Mesendoderm (in vitro differentiated cells): ENCODE results near the gene MASP2.
A peak's percentile ranks its signal among the peaks of the same experiment; 100 is the strongest.

Experiments
- DNase-seq: peaks from one replicate; pipeline ENCODE4 v3.0.0; 2013
- H2AK5ac ChIP-seq: 2 replicates; pipeline ENCODE4 v1.6.1; 2013; ENCODE audit warnings: low read length, inconsistent platforms
- H2BK120ac ChIP-seq: 2 replicates; pipeline ENCODE4 v1.6.1; 2013; ENCODE audit warnings: low read depth, mild to moderate bottlenecking, low read length, moderate library complexity, mixed read lengths
- H2BK15ac ChIP-seq: replicated peaks from 2 replicates; pipeline ENCODE4 v1.6.1; 2013; ENCODE audit warnings: low read depth, mild to moderate bottlenecking, moderate library complexity
- H2BK5ac ChIP-seq: 2 replicates; pipeline ENCODE4 v1.6.1; 2013; ENCODE audit warnings: low read length, inconsistent platforms
- H3K18ac ChIP-seq: 2 replicates; pipeline ENCODE4 v1.6.1; 2013; ENCODE audit warnings: mild to moderate bottlenecking, low read length, mixed read lengths
- H3K23ac ChIP-seq: one replicate; pipeline ENCODE4 v1.6.1; 2013; ENCODE audit warnings: low read length
- H3K27ac ChIP-seq: 2 replicates; pipeline ENCODE4 v1.5.1; 2013; ENCODE audit warnings: low read depth, mild to moderate bottlenecking, inconsistent platforms, low read length, moderate library complexity
- H3K27me3 ChIP-seq: 2 replicates; pipeline ENCODE4 v1.6.1; 2013; ENCODE audit warnings: low read length, control low read depth, mild to moderate bottlenecking, inconsistent platforms; ENCODE audit not compliant: insufficient read depth, poor library complexity
- H3K36me3 ChIP-seq: 2 replicates; pipeline ENCODE4 v1.6.1; 2013; ENCODE audit warnings: low read length, inconsistent platforms; ENCODE audit not compliant: control insufficient read depth, insufficient read depth
- H3K4ac ChIP-seq: one replicate; pipeline ENCODE4 v1.6.1; 2013; ENCODE audit warnings: low read depth, mild to moderate bottlenecking, low read length, moderate library complexity
- H3K4me1 ChIP-seq: 2 replicates; pipeline ENCODE4 v1.6.1; 2013; ENCODE audit warnings: low read depth, low read length, inconsistent platforms; ENCODE audit not compliant: control insufficient read depth
- H3K4me2 ChIP-seq: 2 replicates; pipeline ENCODE4 v1.6.1; 2013; ENCODE audit warnings: low read length
- H3K4me3 ChIP-seq: 2 replicates; pipeline ENCODE4 v1.5.1; 2013; ENCODE audit warnings: mild to moderate bottlenecking, low read length
- H3K56ac ChIP-seq: one replicate; pipeline ENCODE4 v1.6.1; 2013; ENCODE audit warnings: low read length
- H3K79me1 ChIP-seq: 2 replicates; pipeline ENCODE4 v1.6.1; 2013; ENCODE audit warnings: low read length, inconsistent platforms
- H3K79me2 ChIP-seq: 2 replicates; pipeline ENCODE4 v1.6.1; 2013; ENCODE audit warnings: mild to moderate bottlenecking, low read length; ENCODE audit not compliant: control insufficient read depth, insufficient read depth
- H3K9ac ChIP-seq: 2 replicates; pipeline ENCODE4 v1.6.1; 2013; ENCODE audit warnings: low read length, inconsistent platforms
- H4K5ac ChIP-seq: one replicate; pipeline ENCODE4 v1.6.1; 2013; ENCODE audit warnings: low read length
- H4K8ac ChIP-seq: one replicate; pipeline ENCODE4 v1.6.1; 2013; ENCODE audit warnings: low read depth, mild to moderate bottlenecking, control low read depth, low read length, moderate library complexity
- WGBS: extraction: QIAGEN DNeasy Blood & Tissue Kit; methylation state at CpG from one replicate; pipeline ENCODE4 v1.1.7; 2013; ENCODE audit warnings: low lambda C conversion rate, missing lambda C conversion rate; ENCODE audit not compliant: insufficient coverage; ENCODE audit errors: extremely low coverage; 5-methylcytosine and 5-hydroxymethylcytosine counted together

The MASP2 gene

GRCh38 chr1:11056504-11056903, 9.5 kb upstream of the MASP2 start:
- peaks cover 2% of the 10 kb centered on the region for H3K4me1 ChIP-seq
- H2BK15ac ChIP-seq: no peak overlapping the region
- H3K18ac ChIP-seq: no peak overlapping the region
- H3K79me1 ChIP-seq: peaks cover 5% of the 10 kb centered on the region
- H3K23ac ChIP-seq: no peak overlapping the region
- H3K56ac ChIP-seq: no peak overlapping the region
- no CpG with 5 or more reads among the region's 7 CpGs for whole genome bisulfite sequencing
- H4K5ac ChIP-seq: no peak overlapping the region
- no peak for DNase-seq
- peaks cover 11% of the 10 kb centered on the region for H3K79me2 ChIP-seq
- H2AK5ac ChIP-seq: no peak overlapping the region
- H4K8ac ChIP-seq: no peak overlapping the region
- no peak overlapping the region for H2BK120ac ChIP-seq
- H3K4ac ChIP-seq: no peak overlapping the region
- H2BK5ac ChIP-seq: no peak overlapping the region
- H3K4me2 ChIP-seq: no peak overlapping the region
- H3K9ac ChIP-seq: no peak overlapping the region
- H3K36me3 ChIP-seq: peaks cover 7% of the 10 kb centered on the region
- no peaks in the 10 kb centered on the region for H3K27me3 ChIP-seq
- H3K4me3 ChIP-seq: no peak overlapping the region
- no peak overlapping the region for H3K27ac ChIP-seq

GRCh38 chr1:11055676-11056075, 8.6 kb upstream of the MASP2 start:
- no peak for DNase-seq
- no peak overlapping the region for H4K5ac ChIP-seq
- no peaks in the 10 kb centered on the region for H3K27me3 ChIP-seq
- no peaks in the 10 kb centered on the region for H3K4me1 ChIP-seq
- peaks cover 5% of the 10 kb centered on the region for H3K79me1 ChIP-seq
- H4K8ac ChIP-seq: no peak overlapping the region
- H3K36me3 ChIP-seq: peaks cover 7% of the 10 kb centered on the region
- H3K23ac ChIP-seq: no peak overlapping the region
- peaks cover 11% of the 10 kb centered on the region for H3K79me2 ChIP-seq
- no peak overlapping the region for H2BK15ac ChIP-seq
- no peak overlapping the region for H2AK5ac ChIP-seq
- no peak overlapping the region for H3K18ac ChIP-seq
- H3K4ac ChIP-seq: no peak overlapping the region
- no peak overlapping the region for H3K4me2 ChIP-seq
- H2BK120ac ChIP-seq: no peak overlapping the region
- no peak overlapping the region for H2BK5ac ChIP-seq
- no peak overlapping the region for H3K56ac ChIP-seq
- no CpG with 5 or more reads among the region's 12 CpGs for whole genome bisulfite sequencing
- H3K4me3 ChIP-seq: no peak overlapping the region
- no peak overlapping the region for H3K27ac ChIP-seq
- H3K9ac ChIP-seq: no peak overlapping the region

GRCh38 chr1:11054666-11055065, 7.6 kb upstream of the MASP2 start:
- H3K27me3 ChIP-seq: no peaks in the 10 kb centered on the region
- H3K27ac ChIP-seq: no peak overlapping the region
- H3K4me2 ChIP-seq: no peak overlapping the region
- H4K8ac ChIP-seq: no peak overlapping the region
- WGBS: no CpG with 5 or more reads among the region's 22 CpGs
- no peak for DNase-seq
- no peak overlapping the region for H3K4me3 ChIP-seq
- H3K9ac ChIP-seq: no peak overlapping the region
- H3K56ac ChIP-seq: no peak overlapping the region
- H3K36me3 ChIP-seq: peaks cover 7% of the 10 kb centered on the region
- H3K4me1 ChIP-seq: no peaks in the 10 kb centered on the region
- no peak overlapping the region for H2BK5ac ChIP-seq
- no peak overlapping the region for H2AK5ac ChIP-seq
- H3K18ac ChIP-seq: no peak overlapping the region
- H3K79me1 ChIP-seq: peaks cover 5% of the 10 kb centered on the region
- no peak overlapping the region for H3K23ac ChIP-seq
- no peak overlapping the region for H2BK15ac ChIP-seq
- H4K5ac ChIP-seq: no peak overlapping the region
- no peak overlapping the region for H2BK120ac ChIP-seq
- H3K79me2 ChIP-seq: peaks cover 11% of the 10 kb centered on the region
- no peak overlapping the region for H3K4ac ChIP-seq

- H3K4me3 ChIP-seq: no peak overlapping the region
- H3K4me2 ChIP-seq: no peak overlapping the region
- no peak overlapping the region for H2BK120ac ChIP-seq
- no peak overlapping the region for H3K4ac ChIP-seq
- no peak for DNase-seq
- no peak overlapping the region for H2BK15ac ChIP-seq
- no peak overlapping the region for H3K18ac ChIP-seq
- no peaks in the 10 kb centered on the region for H3K4me1 ChIP-seq
- no peaks in the 10 kb centered on the region for H3K27me3 ChIP-seq
- H2BK5ac ChIP-seq: no peak overlapping the region
- peaks cover 7% of the 10 kb centered on the region for H3K79me2 ChIP-seq
- no peak overlapping the region for H3K56ac ChIP-seq
- H2AK5ac ChIP-seq: no peak overlapping the region
- no peak overlapping the region for H4K8ac ChIP-seq
- H3K23ac ChIP-seq: no peak overlapping the region
- no peak overlapping the region for H3K9ac ChIP-seq
- H3K36me3 ChIP-seq: peaks cover 7% of the 10 kb centered on the region
- no CpG with 5 or more reads among the region's 7 CpGs for WGBS
- H4K5ac ChIP-seq: no peak overlapping the region
- H3K79me1 ChIP-seq: peaks cover 5% of the 10 kb centered on the region
- H3K27ac ChIP-seq: no peak overlapping the region
Measured at GRCh38 chr1:11054181-11054580, 7.1 kb upstream of the MASP2 start.

GRCh38 chr1:11053758-11054137, 6.7 kb upstream of the MASP2 start:
- Histone ChIP-seq H3K4me3 (no peak overlapping the region), H3K79me2 (peaks cover 3% of the 10 kb centered on the region), H3K23ac (no peak overlapping the region), H3K27me3 (no peaks in the 10 kb centered on the region), H3K56ac (no peak overlapping the region), H3K4me1 (no peaks in the 10 kb centered on the region), H2AK5ac (no peak overlapping the region), H3K36me3 (peaks cover 7% of the 10 kb centered on the region), H3K9ac (no peak overlapping the region), H3K18ac (no peak overlapping the region), H2BK120ac (no peak overlapping the region), H3K79me1 (peaks cover 3% of the 10 kb centered on the region), H2BK15ac (no peak overlapping the region), H3K27ac (no peak overlapping the region), H2BK5ac (no peak overlapping the region), H4K8ac (no peak overlapping the region), H3K4ac (no peak overlapping the region), H4K5ac (no peak overlapping the region), H3K4me2 (no peak overlapping the region)
- WGBS: no CpG with 5 or more reads among the region's 10 CpGs
- DNase-seq: peak; percentile 65
